ENCODE measurements around the gene LRP2.

Gene LRP2

DNA sequence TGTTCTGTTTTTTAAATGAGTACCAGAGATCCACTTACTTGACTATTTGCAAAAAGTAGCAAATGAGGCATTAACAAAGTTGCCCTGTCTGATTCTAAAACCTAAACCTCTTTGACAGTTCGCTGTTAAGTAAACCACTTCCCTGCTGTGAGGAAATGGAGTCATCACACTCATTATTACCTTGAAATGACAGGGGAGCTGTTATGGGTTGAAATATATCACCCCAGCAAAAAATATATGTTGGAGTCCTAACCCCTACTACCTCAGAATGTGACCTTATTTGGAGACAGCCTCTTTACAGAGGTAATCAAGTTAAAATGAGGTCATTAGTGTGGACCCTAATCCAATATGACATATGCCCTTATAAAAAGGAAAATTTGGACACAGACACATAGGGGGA is 256.9 kb downstream of the LRP2 start:
- TF ChIP-seq TEAD4 (IDR thresholded peaks at IDR 0.05) = no peak
- TF ChIP-seq, protein P1, sequence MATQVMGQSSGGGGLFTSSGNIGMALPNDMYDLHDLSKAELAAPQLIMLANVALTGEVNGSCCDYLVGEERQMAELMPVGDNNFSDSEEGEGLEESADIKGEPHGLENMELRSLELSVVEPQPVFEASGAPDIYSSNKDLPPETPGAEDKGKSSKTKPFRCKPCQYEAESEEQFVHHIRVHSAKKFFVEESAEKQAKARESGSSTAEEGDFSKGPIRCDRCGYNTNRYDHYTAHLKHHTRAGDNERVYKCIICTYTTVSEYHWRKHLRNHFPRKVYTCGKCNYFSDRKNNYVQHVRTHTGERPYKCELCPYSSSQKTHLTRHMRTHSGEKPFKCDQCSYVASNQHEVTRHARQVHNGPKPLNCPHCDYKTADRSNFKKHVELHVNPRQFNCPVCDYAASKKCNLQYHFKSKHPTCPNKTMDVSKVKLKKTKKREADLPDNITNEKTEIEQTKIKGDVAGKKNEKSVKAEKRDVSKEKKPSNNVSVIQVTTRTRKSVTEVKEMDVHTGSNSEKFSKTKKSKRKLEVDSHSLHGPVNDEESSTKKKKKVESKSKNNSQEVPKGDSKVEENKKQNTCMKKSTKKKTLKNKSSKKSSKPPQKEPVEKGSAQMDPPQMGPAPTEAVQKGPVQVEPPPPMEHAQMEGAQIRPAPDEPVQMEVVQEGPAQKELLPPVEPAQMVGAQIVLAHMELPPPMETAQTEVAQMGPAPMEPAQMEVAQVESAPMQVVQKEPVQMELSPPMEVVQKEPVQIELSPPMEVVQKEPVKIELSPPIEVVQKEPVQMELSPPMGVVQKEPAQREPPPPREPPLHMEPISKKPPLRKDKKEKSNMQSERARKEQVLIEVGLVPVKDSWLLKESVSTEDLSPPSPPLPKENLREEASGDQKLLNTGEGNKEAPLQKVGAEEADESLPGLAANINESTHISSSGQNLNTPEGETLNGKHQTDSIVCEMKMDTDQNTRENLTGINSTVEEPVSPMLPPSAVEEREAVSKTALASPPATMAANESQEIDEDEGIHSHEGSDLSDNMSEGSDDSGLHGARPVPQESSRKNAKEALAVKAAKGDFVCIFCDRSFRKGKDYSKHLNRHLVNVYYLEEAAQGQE (IDR thresholded peaks at IDR 0.05; ENCODE audit: low read depth) = no peak
- TF ChIP-seq RAD21 (IDR thresholded peaks at IDR 0.05; ENCODE audit: low read depth) = no peak
- no peak for TF ChIP-seq YY1 (IDR thresholded peaks at IDR 0.05; ENCODE audit: low read depth)
- no peak for TF ChIP-seq EGR1 (IDR thresholded peaks at IDR 0.05)
- no peak for TF ChIP-seq EP300 (IDR thresholded peaks at IDR 0.05; ENCODE audit: borderline replicate concordance)
- TF ChIP-seq NFIC (IDR thresholded peaks at IDR 0.05) = no peak
- TF ChIP-seq, protein P2, sequence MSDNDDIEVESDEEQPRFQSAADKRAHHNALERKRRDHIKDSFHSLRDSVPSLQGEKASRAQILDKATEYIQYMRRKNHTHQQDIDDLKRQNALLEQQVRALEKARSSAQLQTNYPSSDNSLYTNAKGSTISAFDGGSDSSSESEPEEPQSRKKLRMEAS (IDR thresholded peaks at IDR 0.05) = no peak
- TF ChIP-seq ZBTB7A (IDR thresholded peaks at IDR 0.05; ENCODE audit: low read depth) = no peak
- no peak for TF ChIP-seq CREB1 (IDR thresholded peaks at IDR 0.05; ENCODE audit: low read depth)
- no peak for TF ChIP-seq USF1 (IDR thresholded peaks at IDR 0.05)
- TF ChIP-seq CEBPB (IDR thresholded peaks at IDR 0.05) = no peak
- TF ChIP-seq FOXM1 (IDR thresholded peaks at IDR 0.05; ENCODE audit: borderline replicate concordance, low read depth) = no peak
- no peak for TF ChIP-seq TCF12 (IDR thresholded peaks at IDR 0.05; ENCODE audit: low read depth)
- TF ChIP-seq TAF1 (IDR thresholded peaks at IDR 0.05; ENCODE audit: low read depth) = no peak

GRCh38 chr2:169104848-169105247 is 257.5 kb downstream of the LRP2 start:
- TF ChIP-seq EGR1 (IDR thresholded peaks at IDR 0.05) = no peak
- TF ChIP-seq, protein P2 (IDR thresholded peaks at IDR 0.05) = no peak
- no peak for TF ChIP-seq RAD21 (IDR thresholded peaks at IDR 0.05; ENCODE audit: low read depth)
- TF ChIP-seq USF1 (IDR thresholded peaks at IDR 0.05) = no peak
- no peak for TF ChIP-seq FOXM1 (IDR thresholded peaks at IDR 0.05; ENCODE audit: borderline replicate concordance, low read depth)
- TF ChIP-seq TEAD4 (IDR thresholded peaks at IDR 0.05) = no peak
- no peak for TF ChIP-seq CREB1 (IDR thresholded peaks at IDR 0.05; ENCODE audit: low read depth)
- no peak for TF ChIP-seq TCF12 (IDR thresholded peaks at IDR 0.05; ENCODE audit: low read depth)
- no peak for TF ChIP-seq CEBPB (IDR thresholded peaks at IDR 0.05)
- no peak for TF ChIP-seq NFIC (IDR thresholded peaks at IDR 0.05)
- TF ChIP-seq, protein P1 (IDR thresholded peaks at IDR 0.05; ENCODE audit: low read depth) = no peak
- TF ChIP-seq TAF1 (IDR thresholded peaks at IDR 0.05; ENCODE audit: low read depth) = no peak
- no peak for TF ChIP-seq EP300 (IDR thresholded peaks at IDR 0.05; ENCODE audit: borderline replicate concordance)

- TF ChIP-seq, protein P2 (IDR thresholded peaks at IDR 0.05) = no peak
- TF ChIP-seq TEAD4 (IDR thresholded peaks at IDR 0.05) (peak; percentile 11; the same call in 1 of the 2 replicates), NFIC (IDR thresholded peaks at IDR 0.05) (peak; percentile 29; the same call in 1 of the 2 replicates)
These were observed 266.7 kb downstream of the LRP2 start for GRCh38 chr2:169095621-169096105.

DNA sequence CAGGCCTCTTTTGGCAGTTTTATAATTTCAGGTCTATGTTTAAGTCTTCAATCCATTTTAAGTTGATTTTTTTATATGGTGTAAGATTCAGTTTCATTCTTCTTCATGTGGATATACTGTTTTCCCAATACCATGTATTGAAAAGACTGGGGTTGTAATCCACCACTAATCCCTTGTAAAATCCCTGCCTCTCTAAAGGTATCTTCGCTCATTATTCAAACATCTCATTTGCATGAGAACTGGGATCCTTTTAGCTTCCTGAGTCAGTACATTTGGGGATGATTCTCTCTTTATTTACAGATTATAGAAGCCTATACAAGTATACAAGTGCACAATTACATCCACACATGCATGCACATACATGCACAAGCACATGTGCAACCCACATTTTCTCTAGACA is 267.7 kb downstream of the LRP2 start:
- TF ChIP-seq RAD21 (IDR thresholded peaks at IDR 0.05; ENCODE audit: low read depth) (no peak), ZBTB7A (IDR thresholded peaks at IDR 0.05; ENCODE audit: low read depth) (no peak), FOXM1 (IDR thresholded peaks at IDR 0.05; ENCODE audit: borderline replicate concordance, low read depth) (no peak), TAF1 (IDR thresholded peaks at IDR 0.05; ENCODE audit: low read depth) (no peak), YY1 (IDR thresholded peaks at IDR 0.05; ENCODE audit: low read depth) (no peak), CEBPB (IDR thresholded peaks at IDR 0.05) (no peak), EP300 (IDR thresholded peaks at IDR 0.05; ENCODE audit: borderline replicate concordance) (no peak), CREB1 (IDR thresholded peaks at IDR 0.05; ENCODE audit: low read depth) (no peak), EGR1 (IDR thresholded peaks at IDR 0.05) (no peak), TCF12 (IDR thresholded peaks at IDR 0.05; ENCODE audit: low read depth) (no peak), USF1 (IDR thresholded peaks at IDR 0.05) (no peak), TEAD4 (IDR thresholded peaks at IDR 0.05) (no peak), NFIC (IDR thresholded peaks at IDR 0.05) (no peak)
- TF ChIP-seq, protein P1 (IDR thresholded peaks at IDR 0.05; ENCODE audit: low read depth) = no peak
- TF ChIP-seq, protein P2 (IDR thresholded peaks at IDR 0.05) = no peak

Data from Ishikawa (cell line).